Stimulated activated CD4-positive, alpha-beta T cell treated with anti-CD3 and anti-CD28 coated beads, Interleukin-2, amount 100 ng/mL, for 48 hours (primary cell): ENCODE data around the gene DENND5B.
"Not testable (repeated sequence)": the region's sequence is repeated elsewhere in the genome, so short reads cannot be mapped to it uniquely, and the experiment has no call there.

ENCODE experiments used
- DNase-seq, 2 donors: peaks; one replicate each; pipeline ENCODE4 v3.0.0-alpha.2; 2020

DENND5B gene

DNA sequence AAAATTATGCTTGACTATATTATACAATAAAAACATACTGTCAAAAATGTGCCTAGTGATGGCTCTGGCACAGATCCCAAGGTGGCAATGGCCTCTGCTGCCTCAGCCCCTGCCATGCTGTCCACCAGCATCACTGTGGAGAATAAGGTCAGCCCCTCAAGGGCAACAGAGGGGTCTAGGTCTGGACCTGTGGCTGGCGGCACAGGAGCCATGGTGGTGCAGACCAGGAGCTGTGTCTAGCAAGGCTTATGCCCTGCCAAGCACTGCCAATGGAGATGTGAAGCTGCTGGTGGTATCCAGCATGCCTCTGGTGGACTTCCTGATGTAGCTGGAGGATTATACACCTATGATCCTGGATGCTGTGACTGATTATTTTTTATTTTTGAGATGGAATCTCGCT is 125.9 kb downstream of the DENND5B start:
- no peak for DNase-seq

DNA sequence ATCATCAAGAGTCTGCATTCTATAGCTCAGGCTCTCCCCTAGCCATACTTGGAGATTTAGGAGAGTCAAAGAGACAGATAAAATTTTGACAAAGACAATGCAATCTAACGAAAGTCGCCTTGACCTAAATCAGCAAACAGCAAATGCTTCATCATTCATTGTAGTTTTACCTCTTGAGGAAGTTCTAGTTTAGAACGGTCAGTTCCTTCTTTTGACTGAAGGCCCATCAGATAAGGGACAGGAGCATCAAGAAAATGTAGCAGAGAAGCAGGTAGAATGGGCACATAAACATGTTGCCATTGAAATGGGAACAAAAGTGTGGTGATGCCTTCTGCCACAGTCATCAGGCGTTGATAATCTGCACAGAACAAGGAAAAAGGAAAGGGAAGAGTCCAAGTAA is 130.9 kb downstream of the DENND5B start:
- no peak for DNase-seq

- DNase-seq, result no peak
Observed at GRCh38 chr12:31456562-31456961, 134.4 kb downstream of the DENND5B start.

DNA sequence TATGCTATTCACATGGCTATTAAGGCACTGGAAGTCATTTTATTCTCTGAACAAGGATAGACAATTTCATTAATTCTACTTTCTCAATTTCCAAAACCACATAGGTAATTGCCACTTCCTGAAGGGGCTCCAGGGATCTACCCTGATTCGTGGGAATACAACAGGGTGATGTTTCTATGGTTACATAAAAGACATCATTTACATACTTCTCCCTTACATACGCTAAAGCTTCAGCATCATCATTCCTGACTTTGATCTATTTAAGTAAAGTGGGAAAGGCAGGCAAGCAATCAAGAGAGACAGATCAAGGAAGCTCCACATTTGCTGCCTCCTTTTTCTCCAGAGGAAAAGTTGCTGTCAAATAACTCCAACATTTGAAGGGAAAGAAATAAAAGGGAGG is 146.2 kb downstream of the DENND5B start:
- DNase-seq, result no peak

DNA sequence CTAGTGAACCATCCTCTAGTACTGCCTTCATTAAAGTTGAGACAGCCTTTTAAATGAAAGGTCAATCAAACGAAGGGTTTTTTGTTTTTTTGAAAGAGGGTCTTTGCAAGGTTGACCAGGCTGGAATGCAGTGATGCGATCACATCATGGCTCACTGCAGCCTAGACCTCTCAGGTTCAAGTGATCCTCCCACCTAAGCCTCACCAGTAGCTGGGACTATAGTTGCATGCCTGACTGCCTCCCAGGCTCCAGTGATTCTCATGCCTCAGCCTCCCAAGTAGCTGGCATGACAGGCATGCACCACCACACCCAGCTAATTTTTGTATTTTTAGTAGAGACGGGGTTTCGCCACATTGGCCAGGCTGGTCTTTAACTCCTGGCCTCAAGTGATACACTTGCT is 150.3 kb downstream of the DENND5B start:
- no peak for DNase-seq

GRCh38 chr12:31440134-31440533 is 150.8 kb downstream of the DENND5B start:
- DNase-seq, result no peak

DNA sequence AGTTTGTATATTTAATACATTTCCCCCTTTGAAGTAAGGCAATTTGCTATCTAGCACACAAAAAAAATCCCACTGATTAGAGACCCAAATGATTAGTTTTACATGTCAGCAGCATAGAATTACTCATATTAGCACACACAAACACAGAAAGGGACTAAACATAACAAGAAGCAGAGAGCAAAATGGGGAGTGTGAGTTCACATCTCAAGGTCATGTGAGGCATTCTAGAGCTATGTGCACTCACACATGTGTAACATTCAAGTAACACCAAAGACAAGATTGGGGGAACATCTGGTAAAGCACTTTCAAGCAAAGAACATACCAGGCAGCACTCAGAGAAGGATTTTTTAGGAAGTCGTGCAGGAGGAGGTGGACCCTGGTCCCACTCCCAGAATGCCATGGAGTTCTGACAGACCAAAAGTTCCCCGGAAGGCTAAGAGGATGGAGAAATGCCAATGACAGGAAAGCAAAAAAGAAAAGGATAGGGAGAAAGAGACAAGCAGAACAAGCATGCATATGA is 159.2 kb downstream of the DENND5B start:
- DNase-seq, result no peak

- DNase-seq, result no peak
Observed at GRCh38 chr12:31423405-31423804, 167.5 kb downstream of the DENND5B start.

DNA sequence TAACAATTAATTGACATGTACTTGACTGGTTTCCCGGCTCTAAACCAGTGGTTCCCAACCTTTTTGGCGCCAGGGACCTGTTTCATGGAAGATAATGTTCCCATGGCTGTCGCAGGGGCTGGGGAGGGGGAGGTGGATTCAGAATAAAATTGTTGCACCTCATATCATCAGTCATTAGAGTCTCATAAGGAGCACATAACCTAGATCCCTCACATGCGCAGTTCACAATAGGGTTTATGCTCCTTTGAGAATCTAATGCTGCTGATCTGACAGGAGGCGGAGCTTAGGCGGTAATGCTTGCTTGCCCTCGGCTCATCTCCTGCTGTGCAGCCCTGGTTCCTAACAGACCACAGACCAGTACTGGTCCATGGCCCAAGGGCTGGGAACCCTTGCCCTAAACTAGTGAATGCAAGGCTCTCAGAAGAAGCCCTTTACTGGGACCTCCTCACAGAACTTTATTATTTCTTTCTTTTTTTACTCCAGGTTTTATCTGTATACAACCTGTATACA is 178.6 kb downstream of the DENND5B start:
- no peak for DNase-seq

- no peak for DNase-seq
Observed at GRCh38 chr12:31408763-31409162, 182.2 kb downstream of the DENND5B start.

- no peak for DNase-seq
Observed at GRCh38 chr12:31407562-31407961, 183.4 kb downstream of the DENND5B start.

DNA sequence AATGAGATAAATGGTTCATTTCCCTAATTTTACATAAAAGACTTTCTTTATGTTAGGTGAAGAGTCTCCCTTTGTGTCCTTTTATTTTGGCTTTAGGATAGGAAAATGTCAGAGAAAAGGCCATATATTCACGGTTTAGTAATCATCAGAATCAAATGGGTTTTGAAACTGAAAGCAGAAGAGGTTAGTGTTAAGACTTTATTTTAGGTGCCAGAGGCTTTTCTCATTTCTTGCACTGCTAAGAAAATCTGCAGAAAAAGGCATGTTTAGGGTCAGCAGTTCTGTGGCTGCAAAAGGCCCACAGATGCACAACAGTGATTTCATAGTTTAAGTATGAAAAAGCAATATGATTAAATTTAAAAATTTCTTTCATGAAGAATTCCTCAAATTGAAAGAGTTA is 184.6 kb downstream of the DENND5B start:
- DNase-seq, result no peak

GRCh38 chr12:31405021-31405420 is 185.9 kb downstream of the DENND5B start:
- DNase-seq, result no peak

GRCh38 chr12:31403099-31403607 is 187.8 kb downstream of the DENND5B start:
- peak; percentile 9 to 28 for DNase-seq

DNA sequence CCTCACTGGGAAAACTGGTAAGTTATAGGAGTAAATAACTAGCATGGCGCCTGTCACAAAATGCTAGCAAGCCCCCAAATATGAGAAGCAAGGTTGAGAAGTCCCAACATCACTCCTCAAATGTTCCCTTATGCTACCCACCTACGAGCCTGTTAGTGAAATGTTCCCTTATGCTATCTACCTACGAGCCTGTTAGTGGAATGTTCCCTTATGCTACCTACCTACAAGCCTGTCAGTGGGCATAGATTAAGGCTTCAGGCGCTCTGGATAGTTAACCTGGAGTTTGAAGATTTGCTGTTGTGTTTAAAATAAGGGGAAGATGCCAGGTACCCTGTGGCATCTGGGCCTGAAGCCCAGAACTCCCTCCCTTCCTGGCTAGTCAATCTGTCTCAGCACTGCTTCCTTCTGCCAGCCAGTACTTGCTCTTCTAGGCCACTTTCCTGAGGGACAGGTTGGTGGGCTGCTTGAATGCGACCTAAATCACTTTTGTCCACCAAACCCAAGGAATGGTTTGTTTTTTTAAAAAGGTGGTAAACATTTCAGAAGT is 197.9 kb downstream of the DENND5B start:
- no peak for DNase-seq

DNA sequence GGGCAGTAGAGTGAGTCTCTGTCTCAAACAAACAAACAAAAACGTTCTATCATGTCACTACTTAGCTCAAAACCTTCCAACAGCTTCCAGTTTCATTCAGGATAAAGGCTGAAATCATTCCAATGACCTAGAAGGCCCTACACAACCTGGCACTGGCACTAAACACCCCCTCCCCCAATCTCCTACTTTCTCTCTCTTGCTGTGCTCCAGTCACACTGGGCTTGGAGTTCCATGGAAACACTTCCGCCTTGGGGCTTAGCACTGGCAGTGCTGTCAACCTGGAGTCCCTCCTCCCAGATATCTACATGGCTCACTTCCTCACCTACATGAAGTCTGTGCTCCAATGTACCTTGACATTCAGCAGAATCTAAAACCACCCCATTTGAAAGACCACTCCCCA is 199.9 kb downstream of the DENND5B start:
- DNase-seq, result no peak

DNA sequence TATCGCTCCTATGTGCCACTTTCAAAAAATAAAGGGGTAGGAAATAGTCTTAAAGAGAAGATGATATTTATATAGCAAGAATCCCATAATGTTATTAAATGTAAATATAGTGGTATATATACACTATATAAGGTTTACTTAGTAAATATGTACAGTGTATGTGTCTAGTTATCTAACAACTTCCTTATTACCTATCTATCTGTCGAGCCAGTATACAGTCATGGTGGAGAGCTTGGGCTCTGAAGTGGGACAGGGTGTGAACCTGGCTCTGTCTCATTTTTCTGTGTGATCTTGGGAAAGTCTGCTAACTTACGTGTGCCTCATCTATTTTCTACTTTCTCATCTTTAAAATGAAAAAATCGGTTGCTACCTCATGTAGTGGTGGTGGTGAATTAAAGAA is 202.2 kb downstream of the DENND5B start:
- DNase-seq, result no peak

GRCh38 chr12:31387466-31387865 is 203.5 kb downstream of the DENND5B start:
- no peak for DNase-seq

DNA sequence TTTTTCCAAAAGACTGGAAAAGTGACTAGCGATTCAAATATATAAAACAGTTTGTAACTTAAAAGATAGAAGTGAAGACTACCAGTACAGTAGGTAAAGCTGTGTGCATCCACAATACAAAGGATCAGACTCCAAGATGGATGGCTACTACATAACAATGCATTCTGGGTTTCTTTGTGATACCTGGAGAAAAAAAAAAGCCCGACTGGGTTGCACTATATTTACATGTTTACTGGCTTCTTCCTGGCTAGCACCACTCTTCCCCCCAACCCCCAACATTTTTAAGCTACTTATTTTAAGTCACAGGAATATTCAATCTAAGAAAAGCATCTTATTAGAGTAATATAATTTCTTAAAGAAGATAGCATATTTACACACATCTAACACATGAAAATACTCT is 203.9 kb downstream of the DENND5B start:
- DNase-seq, result no peak

DNA sequence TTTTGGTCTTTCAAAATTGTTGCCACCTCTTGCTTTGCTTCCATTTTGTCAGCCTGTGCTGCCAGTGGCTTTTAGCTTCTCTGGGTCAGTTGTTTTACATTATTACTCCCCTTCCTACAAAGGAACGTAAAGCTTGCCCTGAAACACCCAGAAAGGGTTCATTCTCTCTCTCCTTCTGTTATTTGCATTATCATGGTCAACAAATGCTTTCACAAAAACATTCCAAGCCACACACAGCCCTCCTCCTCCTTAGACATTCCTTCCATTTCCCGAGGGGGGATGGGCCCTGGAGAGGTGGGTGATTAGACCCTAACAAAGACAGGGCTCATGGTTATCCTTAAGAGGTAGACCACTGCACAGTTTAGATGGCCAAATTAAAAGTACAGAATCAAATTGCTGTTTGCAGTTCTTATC is 204.6 kb downstream of the DENND5B start:
- no peak for DNase-seq

- not testable (repeated sequence) for DNase-seq
Observed at GRCh38 chr12:31377210-31377609, 213.7 kb downstream of the DENND5B start.

GRCh38 chr12:31375422-31375821 is 215.5 kb downstream of the DENND5B start:
- DNase-seq, result not testable (repeated sequence)

DNA sequence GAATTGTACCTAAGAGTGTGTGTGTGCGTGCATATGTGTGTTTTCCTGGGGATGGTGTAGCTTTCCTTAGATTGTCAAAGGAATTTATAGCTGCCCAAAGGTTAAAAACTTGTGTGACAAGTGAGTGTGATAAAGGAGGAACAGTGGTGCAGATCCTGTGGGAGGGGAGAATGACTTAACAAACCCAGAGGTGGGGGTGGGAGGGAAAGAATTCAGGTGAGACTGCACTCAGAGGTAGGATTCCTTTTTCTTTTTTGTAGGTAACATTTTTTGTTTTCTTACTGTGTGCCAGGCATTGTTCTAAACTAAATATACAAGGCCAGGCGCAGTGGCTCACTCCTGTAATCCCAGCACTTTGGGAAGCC is 219.7 kb downstream of the DENND5B start:
- DNase-seq, result no peak

DNA sequence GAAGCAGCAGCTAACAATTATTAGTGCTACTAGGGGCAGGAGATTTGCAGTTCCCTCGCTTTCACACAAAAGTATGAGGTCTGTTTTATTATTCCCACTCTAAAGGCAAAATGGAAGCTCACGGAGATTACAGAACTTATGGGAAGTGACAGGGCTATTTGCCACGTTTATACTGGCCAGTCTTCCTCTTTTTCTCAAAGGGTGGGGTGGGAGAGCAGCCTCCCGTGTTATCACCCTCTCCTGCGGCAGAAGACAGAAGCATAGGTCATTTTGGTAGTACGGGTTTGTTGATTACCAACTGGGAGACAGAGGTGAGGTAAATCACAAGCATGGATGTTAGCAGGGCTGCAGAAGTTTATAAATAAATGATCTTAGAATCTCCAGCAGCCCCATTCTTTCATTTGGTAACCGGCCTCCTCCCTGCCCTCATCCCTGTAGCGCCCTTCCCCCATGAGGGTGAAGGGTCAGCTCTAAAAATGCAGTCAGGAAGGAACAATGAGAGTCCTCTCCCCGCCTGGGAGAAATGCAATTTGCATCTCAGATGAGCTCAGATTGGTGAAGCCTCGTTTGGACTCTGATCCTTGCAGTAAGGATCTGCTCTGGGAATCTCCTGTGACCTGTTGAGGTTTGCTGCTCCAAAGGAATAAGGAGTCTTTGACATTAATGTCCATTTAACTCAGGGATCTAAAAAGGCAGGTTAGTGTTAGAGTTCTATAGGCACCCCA is 220.2 kb downstream of the DENND5B start:
- DNase-seq, result no peak
